Measurements from ENCODE around the gene MEOX2. TPM values are rescaled to one million over a fixed set of nuclear protein-coding genes. Genes with fewer than 3 reads are reported as not detected.

The MEOX2 gene
- total RNA-seq, 1 experiment from 2014 or later = not detected

DNA sequence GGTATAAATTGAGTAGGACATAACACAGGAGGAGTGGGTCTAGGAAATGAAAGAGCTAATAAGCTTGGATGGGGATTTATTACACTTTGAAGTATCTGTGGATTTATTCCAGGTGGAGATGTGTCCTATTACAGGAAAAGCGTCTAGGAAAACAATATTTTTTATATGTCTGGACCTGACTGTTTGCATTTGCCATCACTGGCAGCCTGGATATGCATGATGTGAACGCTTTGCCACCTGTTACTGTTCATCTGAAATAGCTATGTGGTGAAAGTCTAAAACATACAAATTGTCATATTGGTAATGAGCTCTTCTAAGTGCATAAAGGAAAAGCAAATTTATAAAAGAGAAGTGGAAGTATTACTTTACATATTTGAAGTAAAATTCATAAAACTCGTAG is 93.1 kb downstream of the MEOX2 start:
- Histone ChIP-seq H3K9me3 (ENCODE audit: control insufficient read depth in 1 of 2, insufficient read depth in 1 of 2, low read depth in 1 of 2, low read length in 2 of 2) (no peaks in the 10 kb centered on the region), H3K4me2 (ENCODE audit: low read length) (no peak overlapping the region), H3K4me3 (replicated peaks in 1 of 2; ENCODE audit: low read depth in 1 of 2, low read length in 2 of 2) (no peak overlapping the region), H3K9me2 (ENCODE audit: insufficient read depth) (0 out of 2 replicates have a peak, but pooled peaks cover 3% of the 10 kb centered on the region), H4K20me1 (ENCODE audit: insufficient read depth) (no peaks in the 10 kb centered on the region), H3K27me3 (ENCODE audit: insufficient read depth, low read length) (no peaks in the 10 kb centered on the region), H3K27ac (ENCODE audit: low read depth, low read length) (no peak overlapping the region), H3K36me3 (ENCODE audit: control insufficient read depth in 1 of 2, insufficient read depth in 2 of 2, low read length in 2 of 2) (no peaks in the 10 kb centered on the region), H3K4me1 (ENCODE audit: control insufficient read depth in 1 of 2, insufficient read depth in 2 of 2, low read length in 2 of 2) (no peaks in the 10 kb centered on the region), H3K79me2 (ENCODE audit: insufficient read depth, low read length) (no peaks in the 10 kb centered on the region), H2AFZ (ENCODE audit: low read depth, low read length, poor library complexity, severe bottlenecking) (no peak overlapping the region), H3K9ac (ENCODE audit: low read length) (no peak overlapping the region)
- no peak for ATAC-seq
- POLR2A ChIA-PET = no interaction called here
- RAD21 ChIA-PET (ENCODE audit: low non-redundant PET in 1 of 2, low total read pairs in 2 of 2, uncharacterized antibody in 2 of 2, unreplicated experiment in 2 of 2) = no interaction called here
- BruUV-seq (replicated peaks) = no TSS peak
- no peak for DNase-seq (ENCODE audit: low read depth, low spot score)
- TF ChIP-seq POLR2AphosphoS5 (IDR thresholded peaks at IDR 0.05; ENCODE audit: low read depth, low read length) (no peak), JUND (IDR thresholded peaks at IDR 0.05) (no peak), ZFX (IDR thresholded peaks at IDR 0.05) (no peak), CBX3 (IDR thresholded peaks at IDR 0.05; ENCODE audit: low read depth) (no peak), TCF7L2 (IDR thresholded peaks at IDR 0.05; ENCODE audit: borderline replicate concordance, extremely low read depth, insufficient read depth, insufficient read length) (no peak), ATF3 (IDR thresholded peaks at IDR 0.05) (no peak), YY1 (IDR thresholded peaks at IDR 0.05; ENCODE audit: extremely low read depth, insufficient replicate concordance, low read depth, low read length) (no peak), POLR2A (IDR thresholded peaks at IDR 0.05; ENCODE audit: borderline replicate concordance, extremely low read depth, insufficient read depth, insufficient read length) (no peak), ZBTB33 (IDR thresholded peaks at IDR 0.05; ENCODE audit: extremely low read depth, insufficient replicate concordance, low read length) (no peak), SIN3A (IDR thresholded peaks at IDR 0.05; ENCODE audit: low read depth) (no peak), RAD21 (IDR thresholded peaks at IDR 0.05; ENCODE audit: low read depth) (no peak), EZH2 (IDR thresholded peaks at IDR 0.05) (no peak), SP1 (IDR thresholded peaks at IDR 0.05; ENCODE audit: low read depth) (no peak), EGR1 (IDR thresholded peaks at IDR 0.05; ENCODE audit: low read depth) (no peak), CEBPB (IDR thresholded peaks at IDR 0.05; ENCODE audit: low read depth) (no peak), EZH2phosphoT487 (IDR thresholded peaks at IDR 0.05; ENCODE audit: borderline replicate concordance) (no peak), REST (IDR thresholded peaks at IDR 0.05; ENCODE audit: low read depth) (no peak), SRF (IDR thresholded peaks at IDR 0.05; ENCODE audit: low read depth) (no peak)
- TF ChIP-seq, protein P1, sequence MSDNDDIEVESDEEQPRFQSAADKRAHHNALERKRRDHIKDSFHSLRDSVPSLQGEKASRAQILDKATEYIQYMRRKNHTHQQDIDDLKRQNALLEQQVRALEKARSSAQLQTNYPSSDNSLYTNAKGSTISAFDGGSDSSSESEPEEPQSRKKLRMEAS (IDR thresholded peaks at IDR 0.05) = no peak
- intact Hi-C loops (cut with micrococcal nuclease) = no loop called here
- CTCF ChIA-PET = no interaction called here
